Stimulated activated CD8-positive, alpha-beta memory T cell treated with anti-CD3 and anti-CD28 coated beads, Interleukin-4, amount 100 ng/mL, for 1 hour (primary cell): ENCODE results near the gene DNER.

Source experiments
- DNase-seq, 2 donors: peaks; one replicate each; pipeline ENCODE4 v3.0.0-alpha.2; 2020; ENCODE audit warnings: low read depth in 2 of 2, low spot score in 1 of 2

DNER gene

GRCh38 chr2:229572507-229573271, 141.7 kb downstream of the DNER start:
- DNase-seq, result no peak

GRCh38 chr2:229571243-229571642, 143.1 kb downstream of the DNER start:
- no peak for DNase-seq

GRCh38 chr2:229566370-229566769, 148.0 kb downstream of the DNER start:
- DNase-seq, result no peak

- DNase-seq, result no peak
Measured at GRCh38 chr2:229564300-229564907, 150.0 kb downstream of the DNER start.

- DNase-seq, result no peak
Measured at GRCh38 chr2:229563388-229563787, 151.0 kb downstream of the DNER start.

GRCh38 chr2:229562472-229563127, 151.8 kb downstream of the DNER start:
- DNase-seq, result no peak

GRCh38 chr2:229559986-229560385, 154.4 kb downstream of the DNER start:
- DNase-seq, result no peak

GRCh38 chr2:229553091-229553490, 161.3 kb downstream of the DNER start:
- DNase-seq, result no peak

GRCh38 chr2:229543176-229543873, 171.0 kb downstream of the DNER start:
- DNase-seq, result no peak

GRCh38 chr2:229539628-229540027, 174.7 kb downstream of the DNER start:
- DNase-seq, result no peak

GRCh38 chr2:229531594-229531993, 182.8 kb downstream of the DNER start:
- DNase-seq, result no peak

GRCh38 chr2:229530434-229530833, 183.9 kb downstream of the DNER start:
- no peak for DNase-seq

GRCh38 chr2:229528846-229529245, 185.5 kb downstream of the DNER start:
- DNase-seq, result no peak

- DNase-seq, result no peak
Measured at GRCh38 chr2:229526951-229527350, 187.4 kb downstream of the DNER start.

GRCh38 chr2:229524799-229525198, 189.6 kb downstream of the DNER start:
- DNase-seq, result no peak

- no peak for DNase-seq
Measured at GRCh38 chr2:229523663-229524062, 190.7 kb downstream of the DNER start.

GRCh38 chr2:229521576-229521975, 192.8 kb downstream of the DNER start:
- no peak for DNase-seq

- DNase-seq, result no peak
Measured at GRCh38 chr2:229520691-229521096, 193.7 kb downstream of the DNER start.

- DNase-seq, result no peak
Measured at GRCh38 chr2:229519655-229520430, 194.5 kb downstream of the DNER start.

- no peak for DNase-seq
Measured at GRCh38 chr2:229514273-229514895, 200.0 kb downstream of the DNER start.
